Measurements from ENCODE around the gene CKS1B.

The CKS1B gene

DNA sequence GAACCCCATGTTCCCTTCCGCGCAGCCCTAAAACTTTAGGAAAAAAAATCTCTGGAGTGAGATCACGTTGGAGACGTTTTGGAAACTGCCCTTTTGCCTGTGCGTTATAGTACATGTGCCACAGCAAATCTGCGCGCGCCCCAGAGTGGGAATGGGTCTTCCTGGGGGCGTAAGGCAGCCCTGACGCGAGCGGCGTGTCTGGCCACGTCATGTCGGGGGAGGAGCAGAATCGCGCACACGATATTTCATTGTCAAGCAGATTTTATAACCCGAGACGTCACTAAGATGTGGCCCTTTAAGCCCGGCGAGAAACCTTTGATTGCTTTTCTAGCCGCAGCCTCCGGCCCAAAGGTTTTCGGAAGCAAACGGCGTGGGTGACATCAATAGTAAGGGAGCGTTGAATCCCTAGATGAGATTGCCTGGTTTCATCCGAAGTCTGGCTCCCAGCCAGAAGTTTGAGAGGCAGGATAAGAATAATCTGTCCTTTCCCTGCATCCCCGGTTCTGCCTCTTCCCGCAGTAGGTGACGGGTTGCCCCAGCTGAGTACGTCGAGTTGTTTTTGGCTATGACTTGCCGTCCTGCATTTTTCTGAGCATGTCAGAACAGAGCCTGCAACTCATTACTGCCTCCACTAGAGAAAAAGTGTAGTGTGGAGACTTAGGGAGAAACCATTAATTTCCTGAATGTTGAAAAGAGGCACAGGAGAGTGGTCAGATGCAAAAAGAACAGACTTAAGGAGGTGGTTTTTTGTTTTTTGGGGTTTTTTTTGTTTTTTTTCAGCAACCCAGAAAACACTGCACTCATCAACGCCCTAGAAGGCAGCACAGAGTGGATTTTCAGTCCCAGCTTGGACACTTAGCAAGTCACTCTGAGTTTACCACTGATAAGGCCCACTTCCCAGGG lies 37.1 kb upstream of the CKS1B start:
- Histone ChIP-seq H2AFZ (ENCODE audit: low read depth, low read length) (peak overlapping the region; percentile 83), H3K79me2 (ENCODE audit: low read length) (peaks cover 14% of the 10 kb centered on the region), H3K4me2 (ENCODE audit: low read length) (peak overlapping the region; percentile 84), H3K36me3 (replicated peaks; ENCODE audit: low read depth, low read length) (peaks cover under 1% of the 10 kb centered on the region), H3K9ac (ENCODE audit: low read length) (peak overlapping the region; percentile 84), H3K27ac (ENCODE audit: low read length) (peak overlapping the region; percentile 81), H4K20me1 (ENCODE audit: insufficient read depth, low read length) (no peaks in the 10 kb centered on the region), H3K4me1 (ENCODE audit: low read length) (peaks cover 39% of the 10 kb centered on the region), H3K27me3 (ENCODE audit: low read depth, low read length) (no peaks in the 10 kb centered on the region), H3K9me3 (ENCODE audit: insufficient read depth, low read length) (no peaks in the 10 kb centered on the region), H3K4me3 (ENCODE audit: low read length) (peak overlapping the region; percentile 78)
- no peak for TF ChIP-seq EZH2phosphoT487 (IDR thresholded peaks at IDR 0.05; ENCODE audit: low read depth)
- TF ChIP-seq, protein P1, sequence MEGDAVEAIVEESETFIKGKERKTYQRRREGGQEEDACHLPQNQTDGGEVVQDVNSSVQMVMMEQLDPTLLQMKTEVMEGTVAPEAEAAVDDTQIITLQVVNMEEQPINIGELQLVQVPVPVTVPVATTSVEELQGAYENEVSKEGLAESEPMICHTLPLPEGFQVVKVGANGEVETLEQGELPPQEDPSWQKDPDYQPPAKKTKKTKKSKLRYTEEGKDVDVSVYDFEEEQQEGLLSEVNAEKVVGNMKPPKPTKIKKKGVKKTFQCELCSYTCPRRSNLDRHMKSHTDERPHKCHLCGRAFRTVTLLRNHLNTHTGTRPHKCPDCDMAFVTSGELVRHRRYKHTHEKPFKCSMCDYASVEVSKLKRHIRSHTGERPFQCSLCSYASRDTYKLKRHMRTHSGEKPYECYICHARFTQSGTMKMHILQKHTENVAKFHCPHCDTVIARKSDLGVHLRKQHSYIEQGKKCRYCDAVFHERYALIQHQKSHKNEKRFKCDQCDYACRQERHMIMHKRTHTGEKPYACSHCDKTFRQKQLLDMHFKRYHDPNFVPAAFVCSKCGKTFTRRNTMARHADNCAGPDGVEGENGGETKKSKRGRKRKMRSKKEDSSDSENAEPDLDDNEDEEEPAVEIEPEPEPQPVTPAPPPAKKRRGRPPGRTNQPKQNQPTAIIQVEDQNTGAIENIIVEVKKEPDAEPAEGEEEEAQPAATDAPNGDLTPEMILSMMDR (IDR thresholded peaks at IDR 0.05; ENCODE audit: low read depth, low read length): peak; percentile 45

DNA sequence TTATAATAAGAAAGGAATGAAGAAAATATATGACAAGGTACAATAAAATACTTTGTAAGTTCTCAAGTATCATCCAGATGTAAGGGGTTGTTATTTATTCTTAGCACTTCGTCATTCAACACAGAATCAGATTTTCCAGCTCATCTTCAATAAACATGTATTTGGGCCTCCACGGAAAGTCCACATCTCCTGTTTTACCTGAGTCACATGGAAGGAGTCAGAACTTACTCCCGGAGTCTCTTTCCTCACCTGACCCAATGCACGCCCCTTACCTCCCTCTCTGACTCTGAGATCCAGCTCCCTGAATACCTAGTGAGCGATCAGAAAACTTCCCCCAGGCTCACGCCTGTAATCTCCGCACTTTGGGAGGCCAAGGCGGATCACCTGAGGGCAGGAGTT lies 36.5 kb upstream of the CKS1B start:
- Histone ChIP-seq H4K20me1 (ENCODE audit: insufficient read depth, low read length) (no peaks in the 10 kb centered on the region), H3K36me3 (replicated peaks; ENCODE audit: low read depth, low read length) (no peaks in the 10 kb centered on the region), H3K79me2 (ENCODE audit: low read length) (peaks cover 14% of the 10 kb centered on the region), H3K27ac (ENCODE audit: low read length) (peak overlapping the region; percentile 81), H3K27me3 (ENCODE audit: low read depth, low read length) (no peaks in the 10 kb centered on the region), H3K4me2 (ENCODE audit: low read length) (peak overlapping the region; percentile 84), H3K4me3 (ENCODE audit: low read length) (peak overlapping the region; percentile 78), H2AFZ (ENCODE audit: low read depth, low read length) (no peak overlapping the region; the same call in 1 of the 2 replicates), H3K4me1 (ENCODE audit: low read length) (peaks cover 45% of the 10 kb centered on the region), H3K9ac (ENCODE audit: low read length) (peak overlapping the region; percentile 84), H3K9me3 (ENCODE audit: insufficient read depth, low read length) (no peaks in the 10 kb centered on the region)
- TF ChIP-seq, protein P1 (IDR thresholded peaks at IDR 0.05; ENCODE audit: low read depth, low read length): no peak
- no peak for TF ChIP-seq EZH2phosphoT487 (IDR thresholded peaks at IDR 0.05; ENCODE audit: low read depth)

DNA sequence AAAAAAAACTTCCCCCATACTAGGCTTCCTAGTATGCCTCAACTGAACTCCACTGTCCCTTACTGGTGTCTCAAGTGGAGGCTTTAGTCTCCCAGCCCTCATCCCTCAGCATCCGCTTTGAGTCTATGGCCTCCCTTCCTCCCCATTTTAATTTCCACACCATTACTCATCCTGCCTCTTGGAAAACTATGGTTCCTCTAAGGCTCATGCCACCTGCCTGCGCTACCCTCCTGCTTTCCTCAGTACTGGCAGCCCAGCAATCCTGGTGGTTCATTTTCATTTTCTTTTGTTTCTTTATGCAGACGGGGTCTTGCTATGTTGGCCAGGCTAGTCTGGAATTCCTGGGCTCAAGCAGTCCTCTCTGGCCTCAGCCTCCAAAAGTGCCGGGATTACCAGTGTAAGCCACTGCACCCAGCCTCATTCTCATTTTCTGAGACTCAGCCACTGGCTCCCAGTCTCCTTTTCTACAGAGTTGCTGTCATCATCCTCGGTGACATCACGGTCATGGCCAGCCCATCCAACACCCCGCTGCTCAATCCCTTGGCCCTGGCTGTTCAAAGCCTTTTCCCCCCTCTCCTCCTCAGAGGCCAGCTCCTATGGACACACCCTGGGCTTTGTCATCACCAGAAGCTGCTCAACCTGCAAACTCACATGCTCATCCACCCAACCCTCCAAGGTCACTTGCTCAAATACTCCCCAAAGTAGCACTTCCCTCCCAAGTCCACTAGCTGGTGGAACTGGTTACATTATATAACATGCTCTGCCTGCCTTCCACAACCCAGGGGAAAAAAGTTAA lies 35.7 kb upstream of the CKS1B start:
- H4K20me1 ChIP-seq (ENCODE audit: insufficient read depth, low read length): no peaks in the 10 kb centered on the region
- no peak for TF ChIP-seq EZH2phosphoT487 (IDR thresholded peaks at IDR 0.05; ENCODE audit: low read depth)
- TF ChIP-seq, protein P1 (IDR thresholded peaks at IDR 0.05; ENCODE audit: low read depth, low read length): no peak
- H3K9ac ChIP-seq (ENCODE audit: low read length): no peak overlapping the region
- H2AFZ ChIP-seq (ENCODE audit: low read depth, low read length): no peak overlapping the region
- peaks cover 53% of the 10 kb centered on the region for H3K4me1 ChIP-seq (ENCODE audit: low read length)
- peaks cover 14% of the 10 kb centered on the region for H3K79me2 ChIP-seq (ENCODE audit: low read length)
- H3K36me3 ChIP-seq (replicated peaks; ENCODE audit: low read depth, low read length): no peaks in the 10 kb centered on the region
- H3K27ac ChIP-seq (ENCODE audit: low read length): no peak overlapping the region
- H3K9me3 ChIP-seq (ENCODE audit: insufficient read depth, low read length): no peaks in the 10 kb centered on the region
- no peak overlapping the region for H3K4me3 ChIP-seq (ENCODE audit: low read length)
- no peak overlapping the region for H3K4me2 ChIP-seq (ENCODE audit: low read length)
- no peaks in the 10 kb centered on the region for H3K27me3 ChIP-seq (ENCODE audit: low read depth, low read length)

DNA sequence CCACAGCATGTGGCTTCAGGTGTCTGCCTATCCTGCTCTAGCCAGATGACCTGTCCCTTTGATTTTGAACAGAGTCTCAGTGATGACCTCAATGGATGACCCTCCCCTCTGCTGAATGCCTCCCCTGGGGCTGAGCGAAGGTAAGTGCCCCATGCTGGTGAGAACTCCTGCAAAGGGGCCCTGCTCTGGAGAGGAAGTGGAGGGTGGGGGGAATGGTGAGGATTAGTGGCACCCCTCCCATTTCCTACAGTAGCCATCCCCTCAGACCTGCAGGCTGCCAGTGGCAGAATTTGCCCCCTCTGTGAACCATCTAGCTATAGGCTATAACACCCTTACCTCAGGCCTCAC lies 34.3 kb upstream of the CKS1B start:
- H4K20me1 ChIP-seq (ENCODE audit: insufficient read depth, low read length): no peaks in the 10 kb centered on the region
- H3K9me3 ChIP-seq (ENCODE audit: insufficient read depth, low read length): no peaks in the 10 kb centered on the region
- no peaks in the 10 kb centered on the region for H3K27me3 ChIP-seq (ENCODE audit: low read depth, low read length)
- peaks cover 12% of the 10 kb centered on the region for H3K79me2 ChIP-seq (ENCODE audit: low read length)
- H3K27ac ChIP-seq (ENCODE audit: low read length): no peak overlapping the region
- no peak for TF ChIP-seq EZH2phosphoT487 (IDR thresholded peaks at IDR 0.05; ENCODE audit: low read depth)
- TF ChIP-seq, protein P1 (IDR thresholded peaks at IDR 0.05; ENCODE audit: low read depth, low read length): no peak
- no peak overlapping the region for H2AFZ ChIP-seq (ENCODE audit: low read depth, low read length)
- H3K9ac ChIP-seq (ENCODE audit: low read length): peak overlapping the region; percentile 82; the same call in 1 of the 2 replicates
- H3K4me2 ChIP-seq (ENCODE audit: low read length): peak overlapping the region; percentile 85
- no peaks in the 10 kb centered on the region for H3K36me3 ChIP-seq (replicated peaks; ENCODE audit: low read depth, low read length)
- no peak overlapping the region for H3K4me3 ChIP-seq (ENCODE audit: low read length)
- peaks cover 65% of the 10 kb centered on the region for H3K4me1 ChIP-seq (ENCODE audit: low read length)
